Left ventricle myocardium inferior (tissue), 1 donor: ENCODE data around the gene SDF2L1. TPM values are rescaled to one million over a fixed set of nuclear protein-coding genes. Genes with fewer than 3 reads are reported as not detected.

ENCODE experiments used
- DNase-seq: peaks from one replicate; pipeline ENCODE4 v3.0.0-alpha.2; 2020
- H3K27ac ChIP-seq: fragments of 200-600 bp; replicated peaks from 2 replicates; pipeline ENCODE4 v1.8.0; 2021
- H3K27me3 ChIP-seq: fragments of 200-600 bp; 2 replicates; pipeline ENCODE4 v1.8.0; 2021; ENCODE audit warnings: low read depth
- H3K36me3 ChIP-seq: fragments of 200-600 bp; 2 replicates; pipeline ENCODE4 v1.8.0; 2021
- H3K4me1 ChIP-seq: fragments of 200-600 bp; 2 replicates; pipeline ENCODE4 v1.8.0; 2021
- H3K4me3 ChIP-seq: fragments of 200-600 bp; 2 replicates; pipeline ENCODE4 v1.8.0; 2021; ENCODE audit warnings: mild to moderate bottlenecking, moderate library complexity
- H3K9me3 ChIP-seq: fragments of 200-600 bp; replicated peaks from 2 replicates; pipeline ENCODE4 v1.8.0; 2021
- CTCF ChIP-seq: fragments of 200-600 bp; IDR thresholded peaks from 2 replicates; pipeline ENCODE4 v1.8.0; 2021; ENCODE audit warnings: antibody characterized with exemption, mild to moderate bottlenecking, borderline replicate concordance
- intact Hi-C: fragments of 100-400 bp; cut with micrococcal nuclease; formaldehyde crosslinking; loops from one replicate; pipeline ENCODE4 v1.11.0; 2022
- total RNA-seq: library from RNA; stranded (reverse); fragmentation: NEBNext Ultra II Directional; extraction: Animal tissue kit (Norgen Biotek cat#: 25700); gene quantifications from one replicate; pipeline ENCODE4 v1.2.1, GENCODE V29; 2021
- donor health status: DM: no; HTN: yes; CAD: no; lungs with severe emphysema.

SDF2L1 gene
- total RNA-seq, 1 donor from 2014 or later, result 18.3 TPM

- intact Hi-C loops, result no loop called here
- Histone ChIP-seq H3K36me3 (peaks cover 41% of the 10 kb centered on the region), H3K27me3 (no peaks in the 10 kb centered on the region), H3K9me3 (no peaks in the 10 kb centered on the region), H3K4me1 (peaks cover 42% of the 10 kb centered on the region), H3K27ac (no peak overlapping the region), H3K4me3 (no peak overlapping the region)
- TF ChIP-seq CTCF, result no peak
- no peak for DNase-seq
Measured at GRCh38 chr22:21598302-21598701, 43.8 kb upstream of the SDF2L1 start.

GRCh38 chr22:21599053-21599893 is 42.8 kb upstream of the SDF2L1 start:
- no peak overlapping the region for H3K4me3 ChIP-seq
- no peak overlapping the region for H3K27ac ChIP-seq
- H3K27me3 ChIP-seq, result no peaks in the 10 kb centered on the region
- peaks cover 32% of the 10 kb centered on the region for H3K36me3 ChIP-seq
- no peak for TF ChIP-seq CTCF
- intact Hi-C loops, result no loop called here
- H3K4me1 ChIP-seq, result peaks cover 33% of the 10 kb centered on the region
- DNase-seq, result no peak
- H3K9me3 ChIP-seq, result no peaks in the 10 kb centered on the region

- Histone ChIP-seq H3K27me3 (no peaks in the 10 kb centered on the region), H3K27ac (no peak overlapping the region), H3K9me3 (no peaks in the 10 kb centered on the region), H3K4me1 (peaks cover 27% of the 10 kb centered on the region), H3K4me3 (no peak overlapping the region), H3K36me3 (no peaks in the 10 kb centered on the region)
- DNase-seq, result no peak
- TF ChIP-seq CTCF, result no peak
- intact Hi-C loops, result no loop called here
Measured at GRCh38 chr22:21602579-21602978, 39.5 kb upstream of the SDF2L1 start.

- intact Hi-C loops, result no loop called here
- Histone ChIP-seq H3K27me3 (no peaks in the 10 kb centered on the region), H3K4me3 (no peak overlapping the region), H3K36me3 (no peaks in the 10 kb centered on the region), H3K4me1 (peaks cover 32% of the 10 kb centered on the region), H3K9me3 (no peaks in the 10 kb centered on the region), H3K27ac (no peak overlapping the region)
- no peak for DNase-seq
- TF ChIP-seq CTCF, result no peak
Measured at GRCh38 chr22:21603973-21604372, 38.1 kb upstream of the SDF2L1 start.

GRCh38 chr22:21605887-21606564 is 36.1 kb upstream of the SDF2L1 start:
- H3K9me3 ChIP-seq, result no peaks in the 10 kb centered on the region
- H3K4me3 ChIP-seq, result no peak overlapping the region
- no peak overlapping the region for H3K27ac ChIP-seq
- no peaks in the 10 kb centered on the region for H3K27me3 ChIP-seq
- intact Hi-C loops, result no loop called here
- peaks cover 31% of the 10 kb centered on the region for H3K4me1 ChIP-seq
- no peak for DNase-seq
- no peak for TF ChIP-seq CTCF
- H3K36me3 ChIP-seq, result peaks cover 6% of the 10 kb centered on the region
